ENCODE data around the gene RAG1. TPM values are rescaled to one million over a fixed set of nuclear protein-coding genes. Genes with fewer than 3 reads are reported as not detected.
"Not testable (repeated sequence)": the region's sequence is repeated elsewhere in the genome, so short reads cannot be mapped to it uniquely, and the experiment has no call there.

RAG1 gene
- total and polyA plus RNA-seq, 2 experiments from 2014 or later, result 0.11 to 0.49 TPM

DNA sequence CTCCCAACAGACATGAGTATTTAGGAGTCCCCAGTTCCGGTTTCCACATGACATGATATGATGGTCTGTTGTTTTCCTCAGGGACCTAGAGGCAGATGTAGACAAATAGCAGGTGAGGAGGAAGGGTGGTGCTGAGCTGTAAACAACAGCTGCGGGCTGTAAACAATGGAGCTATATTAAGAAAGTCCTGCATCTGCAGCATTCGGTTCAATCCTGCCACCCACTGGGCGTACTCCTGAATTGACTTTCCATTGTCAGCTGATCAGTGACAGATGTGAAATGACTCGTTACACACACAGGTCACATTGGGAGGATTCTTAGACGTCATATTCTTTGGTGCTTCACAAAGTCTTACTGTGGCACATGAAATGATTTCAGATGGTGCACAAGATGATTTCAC is 26.8 kb upstream of the RAG1 start:
- TF ChIP-seq EZH2phosphoT487 (IDR thresholded peaks at IDR 0.05; ENCODE audit: insufficient read depth, low read depth), result no peak
- TF ChIP-seq EZH2 (IDR thresholded peaks at IDR 0.05; ENCODE audit: insufficient read depth, poor library complexity, severe bottlenecking), result no peak
- peak; percentile 68 for DNase-seq
- Histone ChIP-seq H3K9me2 (ENCODE audit: insufficient read depth) (no peaks in the 10 kb centered on the region), H3K27me3 (replicated peaks; ENCODE audit: insufficient read depth) (peaks cover 30% of the 10 kb centered on the region), H3K4me1 (ENCODE audit: insufficient read depth) (no peaks in the 10 kb centered on the region), H3K9me3 (ENCODE audit: low read depth) (no peaks in the 10 kb centered on the region), H3K4me3 (no peak overlapping the region), H2AFZ (no peak overlapping the region), H3K9ac (no peak overlapping the region), H3F3A (ENCODE audit: insufficient read depth) (no peaks in the 10 kb centered on the region), H3K4me2 (ENCODE audit: unreplicated experiment) (no peak overlapping the region), H3K36me3 (ENCODE audit: low read depth) (no peaks in the 10 kb centered on the region), H4K20me1 (ENCODE audit: insufficient read depth) (no peaks in the 10 kb centered on the region), H3K79me2 (ENCODE audit: insufficient read depth) (no peaks in the 10 kb centered on the region), H3K27ac (no peak overlapping the region)
- in situ Hi-C loops (cut with MboI), result no loop called here
- 25 to 30% methylated on average over 6 of the region's 6 CpGs for WGBS, 2 experiments (ENCODE audit: low coverage in 1 of 2, low lambda C conversion rate in 2 of 2, missing lambda C conversion rate in 2 of 2)

DNA sequence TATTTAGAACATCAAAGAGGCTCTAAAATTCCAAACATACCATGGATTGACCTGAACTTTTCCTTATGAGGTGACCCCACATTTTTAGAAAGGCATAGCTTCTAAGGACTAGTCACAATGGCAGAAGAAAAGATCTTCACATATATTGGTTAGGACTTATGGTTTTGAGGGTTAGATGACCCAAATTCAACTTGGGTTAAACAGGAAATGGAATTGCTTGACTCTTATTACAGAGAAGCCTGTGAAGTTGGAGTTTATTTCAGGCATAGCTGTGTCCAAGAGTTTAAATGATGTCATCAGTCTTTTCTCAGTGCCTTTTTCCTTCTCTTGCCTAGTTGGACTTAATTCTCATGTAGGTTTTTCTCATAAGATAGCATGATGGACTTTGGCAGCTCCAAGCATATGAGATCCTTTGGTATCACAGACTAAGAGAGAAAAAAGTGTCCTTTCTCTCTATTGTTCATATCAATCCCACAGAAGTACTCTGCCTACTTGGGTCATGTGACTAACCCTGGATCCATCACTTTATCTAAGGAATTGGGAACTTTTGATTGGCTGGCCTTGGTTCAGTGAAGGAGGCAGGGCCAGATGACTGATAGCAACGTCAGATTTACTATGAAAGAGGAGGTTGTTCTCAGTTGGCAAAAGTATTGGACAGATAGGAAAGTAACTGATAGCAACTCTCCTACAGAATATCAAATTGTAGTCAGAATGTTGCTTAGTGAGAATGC is 17.3 kb upstream of the RAG1 start:
- DNase-seq, result no peak
- in situ Hi-C loops (cut with MboI), result no loop called here
- H3F3A ChIP-seq (ENCODE audit: insufficient read depth), result no peaks in the 10 kb centered on the region
- 3 to 20% methylated on average over 1 of the region's 1 CpG for WGBS, 2 experiments (ENCODE audit: low coverage in 1 of 2, low lambda C conversion rate in 2 of 2, missing lambda C conversion rate in 2 of 2)
- H4K20me1 ChIP-seq (ENCODE audit: insufficient read depth), result no peaks in the 10 kb centered on the region
- no peaks in the 10 kb centered on the region for H3K4me1 ChIP-seq (ENCODE audit: insufficient read depth)
- no peak overlapping the region for H3K9ac ChIP-seq
- no peaks in the 10 kb centered on the region for H3K36me3 ChIP-seq (ENCODE audit: low read depth)
- H3K9me3 ChIP-seq (ENCODE audit: low read depth), result no peaks in the 10 kb centered on the region
- H3K4me3 ChIP-seq, result no peak overlapping the region
- no peak for TF ChIP-seq EZH2 (IDR thresholded peaks at IDR 0.05; ENCODE audit: insufficient read depth, poor library complexity, severe bottlenecking)
- no peak for TF ChIP-seq EZH2phosphoT487 (IDR thresholded peaks at IDR 0.05; ENCODE audit: insufficient read depth, low read depth)
- no peaks in the 10 kb centered on the region for H3K9me2 ChIP-seq (ENCODE audit: insufficient read depth)
- no peak overlapping the region for H3K27ac ChIP-seq
- peaks cover 19% of the 10 kb centered on the region for H3K27me3 ChIP-seq (replicated peaks; ENCODE audit: insufficient read depth)
- H3K4me2 ChIP-seq (ENCODE audit: unreplicated experiment), result no peak overlapping the region
- H2AFZ ChIP-seq, result no peak overlapping the region
- no peaks in the 10 kb centered on the region for H3K79me2 ChIP-seq (ENCODE audit: insufficient read depth)

DNA sequence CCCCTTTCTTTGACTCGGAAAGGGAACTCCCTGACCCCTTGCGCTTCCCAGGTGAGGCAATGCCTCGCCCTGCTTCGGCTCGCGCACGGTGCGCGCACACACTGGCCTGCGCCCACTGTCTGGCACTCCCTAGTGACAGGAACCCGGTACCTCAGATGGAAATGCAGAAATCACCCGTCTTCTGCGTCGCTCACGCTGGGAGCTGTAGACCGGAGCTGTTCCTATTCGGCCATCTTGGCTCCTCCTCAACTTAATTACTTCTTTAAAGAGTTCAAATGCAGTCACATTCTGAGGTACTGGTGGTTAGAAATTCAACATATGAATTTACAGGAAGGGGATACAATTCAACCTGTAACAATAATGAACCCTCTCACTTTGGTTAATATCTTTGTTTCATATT is 10.4 kb upstream of the RAG1 start:
- DNase-seq; H3K36me3 ChIP-seq (ENCODE audit: low read depth); H3F3A ChIP-seq (ENCODE audit: insufficient read depth); in situ Hi-C loops (cut with MboI); H3K9me2 ChIP-seq (ENCODE audit: insufficient read depth); H3K9ac ChIP-seq; H3K4me2 ChIP-seq (ENCODE audit: unreplicated experiment); H3K9me3 ChIP-seq (ENCODE audit: low read depth); H3K4me3 ChIP-seq; H3K27ac ChIP-seq; H3K4me1 ChIP-seq (ENCODE audit: insufficient read depth); H3K79me2 ChIP-seq (ENCODE audit: insufficient read depth); H2AFZ ChIP-seq; H4K20me1 ChIP-seq (ENCODE audit: insufficient read depth): not testable (repeated sequence)
- WGBS, 2 experiments (ENCODE audit: low coverage in 1 of 2, low lambda C conversion rate in 2 of 2, missing lambda C conversion rate in 2 of 2), result 75 to 85% methylated on average over 5 to 8 of the region's 17 CpGs
- peaks cover 14% of the 10 kb centered on the region for H3K27me3 ChIP-seq (replicated peaks; ENCODE audit: insufficient read depth)

DNA sequence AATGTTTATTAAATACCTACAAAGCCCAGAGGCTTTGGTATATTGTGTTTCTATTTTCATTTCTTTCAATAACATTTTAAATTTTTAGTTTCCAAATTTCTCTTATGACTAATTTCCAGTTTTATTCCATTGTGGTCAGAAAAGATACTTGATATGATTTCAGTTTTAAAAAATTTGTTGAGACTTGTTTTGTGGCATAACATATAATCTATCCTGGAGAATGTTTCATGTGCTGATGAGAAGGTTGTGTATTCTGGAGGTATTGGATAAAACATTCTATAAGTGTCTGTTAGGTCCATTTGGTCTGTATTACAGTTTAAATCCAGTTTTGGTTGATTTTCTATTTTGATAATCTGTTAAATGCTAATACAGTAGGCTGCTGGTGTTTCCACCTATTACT is 9.8 kb upstream of the RAG1 start:
- Histone ChIP-seq H3K4me1 (ENCODE audit: insufficient read depth) (no peaks in the 10 kb centered on the region), H3K79me2 (ENCODE audit: insufficient read depth) (no peaks in the 10 kb centered on the region), H3F3A (ENCODE audit: insufficient read depth) (no peaks in the 10 kb centered on the region), H3K9me3 (ENCODE audit: low read depth) (no peaks in the 10 kb centered on the region), H3K4me3 (no peak overlapping the region), H3K27ac (no peak overlapping the region), H3K9ac (no peak overlapping the region), H3K4me2 (ENCODE audit: unreplicated experiment) (no peak overlapping the region), H3K36me3 (ENCODE audit: low read depth) (no peaks in the 10 kb centered on the region), H3K27me3 (replicated peaks; ENCODE audit: insufficient read depth) (peaks cover 14% of the 10 kb centered on the region), H4K20me1 (ENCODE audit: insufficient read depth) (no peaks in the 10 kb centered on the region), H2AFZ (no peak overlapping the region), H3K9me2 (ENCODE audit: insufficient read depth) (no peaks in the 10 kb centered on the region)
- DNase-seq, result no peak
- TF ChIP-seq EZH2phosphoT487 (IDR thresholded peaks at IDR 0.05; ENCODE audit: insufficient read depth, low read depth) (no peak), EZH2 (IDR thresholded peaks at IDR 0.05; ENCODE audit: insufficient read depth, poor library complexity, severe bottlenecking) (no peak)
- in situ Hi-C loops (cut with MboI), result no loop called here

Measured in GM23248 (cell line).